Measurements from ENCODE around the gene CTNNA3. TPM values are rescaled to one million over a fixed set of nuclear protein-coding genes. Genes with fewer than 3 reads are reported as not detected.

Gene CTNNA3
- total RNA-seq, 2 donors from 2014 or later = 20.3 to 23.8 TPM

GRCh38 chr10:66881814-66882213 lies 814.2 kb downstream of the CTNNA3 start:
- Histone ChIP-seq H3K4me1 (peaks cover 0 to 12% of the 10 kb centered on the region in 2 donors), H3K27me3 (no peaks in the 10 kb centered on the region), H3K4me3 (no peak overlapping the region), H3K36me3 (no peaks in the 10 kb centered on the region), H3K9me3 (no peaks in the 10 kb centered on the region), H3K27ac (no peak overlapping the region)
- TF ChIP-seq, protein P1, sequence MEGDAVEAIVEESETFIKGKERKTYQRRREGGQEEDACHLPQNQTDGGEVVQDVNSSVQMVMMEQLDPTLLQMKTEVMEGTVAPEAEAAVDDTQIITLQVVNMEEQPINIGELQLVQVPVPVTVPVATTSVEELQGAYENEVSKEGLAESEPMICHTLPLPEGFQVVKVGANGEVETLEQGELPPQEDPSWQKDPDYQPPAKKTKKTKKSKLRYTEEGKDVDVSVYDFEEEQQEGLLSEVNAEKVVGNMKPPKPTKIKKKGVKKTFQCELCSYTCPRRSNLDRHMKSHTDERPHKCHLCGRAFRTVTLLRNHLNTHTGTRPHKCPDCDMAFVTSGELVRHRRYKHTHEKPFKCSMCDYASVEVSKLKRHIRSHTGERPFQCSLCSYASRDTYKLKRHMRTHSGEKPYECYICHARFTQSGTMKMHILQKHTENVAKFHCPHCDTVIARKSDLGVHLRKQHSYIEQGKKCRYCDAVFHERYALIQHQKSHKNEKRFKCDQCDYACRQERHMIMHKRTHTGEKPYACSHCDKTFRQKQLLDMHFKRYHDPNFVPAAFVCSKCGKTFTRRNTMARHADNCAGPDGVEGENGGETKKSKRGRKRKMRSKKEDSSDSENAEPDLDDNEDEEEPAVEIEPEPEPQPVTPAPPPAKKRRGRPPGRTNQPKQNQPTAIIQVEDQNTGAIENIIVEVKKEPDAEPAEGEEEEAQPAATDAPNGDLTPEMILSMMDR (IDR thresholded peaks at IDR 0.05) = no peak
- DNase-seq (ENCODE audit: low spot score) = no peak

GRCh38 chr10:66880826-66881225 lies 815.2 kb downstream of the CTNNA3 start:
- no peaks in the 10 kb centered on the region for H3K36me3 ChIP-seq
- H3K4me1 ChIP-seq = peaks cover 0 to 12% of the 10 kb centered on the region in 2 donors
- no peak for DNase-seq (ENCODE audit: low spot score)
- no peaks in the 10 kb centered on the region for H3K9me3 ChIP-seq
- H3K27ac ChIP-seq = no peak overlapping the region
- H3K27me3 ChIP-seq = no peaks in the 10 kb centered on the region
- no peak overlapping the region for H3K4me3 ChIP-seq
- TF ChIP-seq, protein P1 (IDR thresholded peaks at IDR 0.05) = no peak

DNA sequence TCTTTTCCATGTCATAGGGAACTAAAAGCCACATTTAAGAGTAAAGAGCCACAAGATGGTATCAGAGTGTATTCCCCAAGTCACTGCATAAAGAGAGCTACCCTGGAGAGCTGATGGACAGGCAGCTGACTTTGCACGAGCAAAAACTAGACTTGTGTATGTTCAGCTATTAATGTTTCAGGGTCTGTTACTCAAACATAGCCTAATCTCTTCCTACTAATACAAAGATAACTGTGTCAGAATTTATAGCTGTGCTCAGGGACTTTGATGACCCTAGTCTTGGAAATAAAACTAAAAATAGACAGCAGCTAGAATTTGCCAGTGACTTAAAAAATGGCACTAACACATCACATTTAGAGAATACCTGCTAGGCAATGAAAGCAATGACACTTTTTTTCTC lies 815.7 kb downstream of the CTNNA3 start:
- no peak overlapping the region for H3K27ac ChIP-seq
- no peak for DNase-seq (ENCODE audit: low spot score)

GRCh38 chr10:66877361-66877760 lies 818.6 kb downstream of the CTNNA3 start:
- no peaks in the 10 kb centered on the region for H3K9me3 ChIP-seq
- H3K27me3 ChIP-seq = no peaks in the 10 kb centered on the region
- H3K27ac ChIP-seq = no peak overlapping the region
- no peaks in the 10 kb centered on the region for H3K36me3 ChIP-seq
- peaks cover 0 to 12% of the 10 kb centered on the region in 2 donors for H3K4me1 ChIP-seq
- H3K4me3 ChIP-seq = no peak overlapping the region
- TF ChIP-seq, protein P1 (IDR thresholded peaks at IDR 0.05) = no peak
- no peak for DNase-seq (ENCODE audit: low spot score)

More for the DNA sequence above, 815.7 kb downstream of the CTNNA3 start:
- Histone ChIP-seq H3K4me1 (peaks cover 0 to 12% of the 10 kb centered on the region in 2 donors), H3K36me3 (no peaks in the 10 kb centered on the region), H3K4me3 (no peak overlapping the region), H3K27me3 (no peaks in the 10 kb centered on the region), H3K9me3 (no peaks in the 10 kb centered on the region)
- TF ChIP-seq, protein P1 (IDR thresholded peaks at IDR 0.05) = no peak

DNA sequence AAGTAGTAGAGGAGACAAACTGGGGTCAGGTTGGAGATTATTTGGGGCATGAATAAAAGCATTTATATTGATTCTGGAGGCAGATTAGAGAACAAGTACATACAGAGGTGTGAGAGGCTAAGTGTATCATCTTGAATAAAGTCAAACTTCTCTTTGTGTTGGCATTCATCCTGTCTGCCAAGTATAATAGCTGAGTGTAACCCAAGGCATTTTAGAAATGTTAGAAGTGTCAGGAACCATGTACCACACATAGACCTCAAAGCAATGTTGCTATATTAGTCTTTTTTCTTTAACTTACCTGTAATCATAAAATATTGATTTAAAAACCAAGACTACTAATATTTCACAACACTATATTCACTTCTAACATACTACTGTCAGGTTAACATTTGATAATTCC lies 826.4 kb downstream of the CTNNA3 start:
- no peaks in the 10 kb centered on the region for H3K27me3 ChIP-seq
- no peaks in the 10 kb centered on the region for H3K9me3 ChIP-seq
- DNase-seq (ENCODE audit: low spot score) = no peak
- no peak overlapping the region for H3K4me3 ChIP-seq
- H3K27ac ChIP-seq = no peak overlapping the region
- TF ChIP-seq, protein P1 (IDR thresholded peaks at IDR 0.05) = no peak
- no peaks in the 10 kb centered on the region for H3K36me3 ChIP-seq
- no peaks in the 10 kb centered on the region for H3K4me1 ChIP-seq

- Histone ChIP-seq H3K9me3 (no peaks in the 10 kb centered on the region), H3K27ac (no peak overlapping the region), H3K36me3 (no peaks in the 10 kb centered on the region), H3K4me1 (no peaks in the 10 kb centered on the region), H3K27me3 (no peaks in the 10 kb centered on the region), H3K4me3 (no peak overlapping the region)
- TF ChIP-seq, protein P1 (IDR thresholded peaks at IDR 0.05) = no peak
- DNase-seq (ENCODE audit: low spot score) = no peak
Observed at GRCh38 chr10:66862687-66863258, 833.2 kb downstream of the CTNNA3 start.

All from right atrium auricular region (tissue), 2 donors.